Non-pigmented ciliary epithelial cell (primary cell): ENCODE data around the gene TAGLN3.
A peak's percentile ranks its signal among the peaks of the same experiment; 100 is the strongest.

Experiments
- DNase-seq: peaks from one replicate; pipeline ENCODE4 v3.0.0-alpha.2; 2010; ENCODE audit warnings: low read depth

Gene TAGLN3

GRCh38 chr3:112048911-112049310, 50.2 kb downstream of the TAGLN3 start:
- DNase-seq: no peak

GRCh38 chr3:112053229-112053628, 54.5 kb downstream of the TAGLN3 start:
- DNase-seq: no peak

GRCh38 chr3:112056451-112056929, 57.8 kb downstream of the TAGLN3 start:
- peak; percentile 76 for DNase-seq

- DNase-seq: no peak
Observed at GRCh38 chr3:112059497-112059896, 60.8 kb downstream of the TAGLN3 start.

GRCh38 chr3:112061152-112061551, 62.4 kb downstream of the TAGLN3 start:
- peak; percentile 61 for DNase-seq
